Inflammatory macrophage treated with lipopolysaccharide for 1 hour (primary cell): Measurements from ENCODE around the gene TTYH2.
"Not testable (repeated sequence)": the region's sequence is repeated elsewhere in the genome, so short reads cannot be mapped to it uniquely, and the experiment has no call there.

Source experiments
- DNase-seq, 2 donors: peaks; one replicate each; pipeline ENCODE4 v3.0.0-alpha.2; 2020 to 2022

TTYH2 gene

GRCh38 chr17:74268558-74268957, 55.2 kb downstream of the TTYH2 start:
- no peak for DNase-seq

- DNase-seq, result no peak
Measured at GRCh38 chr17:74270333-74270732, 57.0 kb downstream of the TTYH2 start.

GRCh38 chr17:74271281-74271680, 57.9 kb downstream of the TTYH2 start:
- peak; percentile 30 to 42 for DNase-seq

- DNase-seq, result peak; percentile 23 to 52
Measured at GRCh38 chr17:74271901-74272561, 58.7 kb downstream of the TTYH2 start.

GRCh38 chr17:74272731-74273201, 59.4 kb downstream of the TTYH2 start:
- DNase-seq, result no peak

- no peak for DNase-seq
Measured at GRCh38 chr17:74274060-74274708, 60.8 kb downstream of the TTYH2 start, which contains the start of gene DNAI2. DNAI2 (plus strand) TSS chr17:74274234; CDS start chr17:74281818, 7,584 bp downstream.

- DNase-seq, result peak in 1 of 2 donors; percentile 19
Measured at GRCh38 chr17:74274709-74275340, 61.5 kb downstream of the TTYH2 start.

GRCh38 chr17:74276051-74276476, 62.7 kb downstream of the TTYH2 start:
- no peak for DNase-seq

GRCh38 chr17:74276541-74277009, 63.2 kb downstream of the TTYH2 start:
- peak; percentile 86 to 98 for DNase-seq

- no peak for DNase-seq
Measured at GRCh38 chr17:74277935-74278334, 64.6 kb downstream of the TTYH2 start.

- not testable (repeated sequence) for DNase-seq
Measured at GRCh38 chr17:74279617-74280016, 66.2 kb downstream of the TTYH2 start.

GRCh38 chr17:74280093-74280513, 66.7 kb downstream of the TTYH2 start:
- DNase-seq, result peak; percentile 89 to 97

GRCh38 chr17:74281799-74282198, 68.4 kb downstream of the TTYH2 start:
- no peak for DNase-seq

GRCh38 chr17:74282274-74282586, 68.9 kb downstream of the TTYH2 start:
- not testable (repeated sequence) for DNase-seq

- DNase-seq, result peak; percentile 87 to 98
Measured at GRCh38 chr17:74282587-74283370, 69.4 kb downstream of the TTYH2 start.

GRCh38 chr17:74283371-74283673, 70.0 kb downstream of the TTYH2 start:
- DNase-seq, result no peak

GRCh38 chr17:74287031-74287602, 73.7 kb downstream of the TTYH2 start:
- no peak for DNase-seq

GRCh38 chr17:74288785-74289184, 75.4 kb downstream of the TTYH2 start:
- peak in 1 of 2 donors; percentile 50 for DNase-seq

- DNase-seq, result peak; percentile 29 to 37
Measured at GRCh38 chr17:74289688-74290087, 76.3 kb downstream of the TTYH2 start.

GRCh38 chr17:74290340-74290739, 77.0 kb downstream of the TTYH2 start:
- DNase-seq, result no peak

- no peak for DNase-seq
Measured at GRCh38 chr17:74292495-74292894, 79.1 kb downstream of the TTYH2 start.

GRCh38 chr17:74295625-74296547, 82.5 kb downstream of the TTYH2 start:
- DNase-seq, result no peak
